ENCODE measurements around the gene SLC35D1.
"Not testable (repeated sequence)": the region's sequence is repeated elsewhere in the genome, so short reads cannot be mapped to it uniquely, and the experiment has no call there.

Gene SLC35D1

GRCh38 chr1:67053785-67054772, at the start of gene SLC35D1:
Gene SLC35D1, minus strand, starts transcription at chr1:67054148. Its CDS starts 135 bp downstream, at chr1:67054013.
- peak; percentile 77 for DNase-seq

- no peak for DNase-seq
These were observed 49.6 kb upstream of the SLC35D1 start for GRCh38 chr1:67103548-67103947.

- no peak for DNase-seq
These were observed 46.9 kb upstream of the SLC35D1 start for GRCh38 chr1:67100833-67101232.

GRCh38 chr1:67097305-67097704, 43.4 kb upstream of the SLC35D1 start:
- DNase-seq, result no peak

GRCh38 chr1:67094191-67094590, 40.2 kb upstream of the SLC35D1 start:
- no peak for DNase-seq

- no peak for DNase-seq
These were observed 35.8 kb upstream of the SLC35D1 start for GRCh38 chr1:67089685-67090208.

- no peak for DNase-seq
These were observed 34.5 kb upstream of the SLC35D1 start for GRCh38 chr1:67088440-67088839.

- no peak for DNase-seq
These were observed 31.4 kb upstream of the SLC35D1 start for GRCh38 chr1:67085326-67085725.

- no peak for DNase-seq
These were observed 30.9 kb upstream of the SLC35D1 start for GRCh38 chr1:67084765-67085318.

GRCh38 chr1:67078291-67078690, 24.3 kb upstream of the SLC35D1 start:
- DNase-seq, result no peak

GRCh38 chr1:67077593-67077992, 23.6 kb upstream of the SLC35D1 start:
- no peak for DNase-seq

GRCh38 chr1:67072749-67073148, 18.8 kb upstream of the SLC35D1 start:
- DNase-seq, result no peak

- not testable (repeated sequence) for DNase-seq
These were observed 13.7 kb upstream of the SLC35D1 start for GRCh38 chr1:67067655-67068054.

- no peak for DNase-seq
These were observed 8.5 kb upstream of the SLC35D1 start for GRCh38 chr1:67062412-67062811.

- DNase-seq, result no peak
These were observed 7.3 kb upstream of the SLC35D1 start for GRCh38 chr1:67061266-67061665.

- no peak for DNase-seq
These were observed 6.9 kb upstream of the SLC35D1 start for GRCh38 chr1:67060811-67061218.

GRCh38 chr1:67059346-67059745, 5.4 kb upstream of the SLC35D1 start:
- DNase-seq, result no peak

GRCh38 chr1:67058761-67059160, 4.8 kb upstream of the SLC35D1 start:
- DNase-seq, result no peak

GRCh38 chr1:67058242-67058641, 4.3 kb upstream of the SLC35D1 start:
- DNase-seq, result peak; percentile 6

- no peak for DNase-seq
These were observed 488 bp downstream of the SLC35D1 start for GRCh38 chr1:67053535-67053784.

GRCh38 chr1:67052741-67053534, 1.0 kb downstream of the SLC35D1 start:
- no peak for DNase-seq

- DNase-seq, result no peak
These were observed 2.8 kb downstream of the SLC35D1 start for GRCh38 chr1:67051196-67051595.

GRCh38 chr1:67044631-67045270, 9.2 kb downstream of the SLC35D1 start:
- DNase-seq, result no peak

Data from COR-L47 (cell line).